Activated B cell treated with CpG ODN at 0.5 μM for 24 hours (primary cell): ENCODE data around the gene C1orf56. TPM values are rescaled to one million over a fixed set of nuclear protein-coding genes. Genes with fewer than 3 reads are reported as not detected.
A peak's percentile ranks its signal among the peaks of the same experiment; 100 is the strongest.

Source experiments
- ATAC-seq: fragments of 200-7000 bp; cut with Tn5 transposase; one replicate; pipeline ENCODE4 v1.10.0; 2021; ENCODE audit warnings: low read depth, mild to moderate bottlenecking, moderate library complexity
- CTCF ChIA-PET: fragments of 350-600 bp; sonication (Branson Sonifier 250); formaldehyde crosslinking; loops from one replicate; lab custom pipeline; 2021; ENCODE audit warnings: antibody characterized with exemption; lab: Charles Lee
- POLR2A ChIA-PET: fragments of 350-600 bp; sonication (Branson Sonifier 250); formaldehyde crosslinking; loops from one replicate; lab custom pipeline; 2021; ENCODE audit warnings: antibody characterized with exemption; lab: Charles Lee
- DNase-seq: peaks from one replicate; pipeline ENCODE4 v3.0.0; 2022
- H3K27ac Mint-ChIP-seq: one replicate; pipeline ENCODE4 v1.8.0; 2020; ENCODE audit warnings: mixed read lengths
- H3K27me3 Mint-ChIP-seq: one replicate; pipeline ENCODE4 v1.8.0; 2021; ENCODE audit warnings: mixed read lengths
- H3K36me3 Mint-ChIP-seq: one replicate; pipeline ENCODE4 v1.8.0; 2021; ENCODE audit warnings: low read depth, mixed read lengths
- H3K4me1 Mint-ChIP-seq: one replicate; pipeline ENCODE4 v1.8.0; 2021; ENCODE audit warnings: mixed read lengths
- H3K4me3 Mint-ChIP-seq: one replicate; pipeline ENCODE4 v1.8.0; 2020; ENCODE audit warnings: mild to moderate bottlenecking, mixed read lengths
- H3K9me3 Mint-ChIP-seq: one replicate; pipeline ENCODE4 v1.8.0; 2020; ENCODE audit warnings: mixed read lengths
- intact Hi-C: fragments of 100-400 bp; cut with micrococcal nuclease; formaldehyde crosslinking; loops from one replicate; pipeline ENCODE4 v1.15.1; 2024
- total RNA-seq: library from RNA; stranded (reverse); gene quantifications from 2 replicates; pipeline ENCODE4 v1.2.3, GENCODE V29; 2022
- TF ChIP-seq, protein P1 (sequence below): fragments of 200-600 bp; IDR thresholded peaks from one replicate; pipeline ENCODE4 v1.8.0; 2022; ENCODE audit warnings: antibody characterized with exemption, mild to moderate bottlenecking

C1orf56 gene
- total RNA-seq, 1 donor from 2014 or later: 2.5 TPM

- H3K27me3 Mint-ChIP-seq: no peaks in the 10 kb centered on the region
- CTCF ChIA-PET: interaction anchor here (0.6 to 2.6 kb wide), 7 partner anchors 8 to 447 kb away, joined by 3 to 19 read pairs (median 4); no protein-coding TSS in a partner anchor
- peaks cover 16% of the 10 kb centered on the region for H3K36me3 Mint-ChIP-seq
- H3K27ac Mint-ChIP-seq: peak within 1 kb of the TSS; percentile 93
- H3K9me3 Mint-ChIP-seq: no peaks in the 10 kb centered on the region
- peaks cover 68% of the 10 kb centered on the region for H3K4me1 Mint-ChIP-seq
- DNase-seq: peak; percentile 29
- H3K4me3 Mint-ChIP-seq: peak within 1 kb of the TSS; percentile 98
- intact Hi-C loops: loop anchor here (5.0 to 10.0 kb wide), 4 partner anchors 151 to 606 kb away; partner anchors contain the start of genes PSMD4, SNX27 and TNFAIP8L2
- peak; percentile 43 for ATAC-seq
- POLR2A ChIA-PET: interaction anchor here (1.0 to 1.9 kb wide), 11 partner anchors 10 to 643 kb away, joined by 3 to 8 read pairs (median 4); partner anchors contain the start of genes C1orf56, CDC42SE1, CERS2 and GABPB2
- TF ChIP-seq, protein P1, sequence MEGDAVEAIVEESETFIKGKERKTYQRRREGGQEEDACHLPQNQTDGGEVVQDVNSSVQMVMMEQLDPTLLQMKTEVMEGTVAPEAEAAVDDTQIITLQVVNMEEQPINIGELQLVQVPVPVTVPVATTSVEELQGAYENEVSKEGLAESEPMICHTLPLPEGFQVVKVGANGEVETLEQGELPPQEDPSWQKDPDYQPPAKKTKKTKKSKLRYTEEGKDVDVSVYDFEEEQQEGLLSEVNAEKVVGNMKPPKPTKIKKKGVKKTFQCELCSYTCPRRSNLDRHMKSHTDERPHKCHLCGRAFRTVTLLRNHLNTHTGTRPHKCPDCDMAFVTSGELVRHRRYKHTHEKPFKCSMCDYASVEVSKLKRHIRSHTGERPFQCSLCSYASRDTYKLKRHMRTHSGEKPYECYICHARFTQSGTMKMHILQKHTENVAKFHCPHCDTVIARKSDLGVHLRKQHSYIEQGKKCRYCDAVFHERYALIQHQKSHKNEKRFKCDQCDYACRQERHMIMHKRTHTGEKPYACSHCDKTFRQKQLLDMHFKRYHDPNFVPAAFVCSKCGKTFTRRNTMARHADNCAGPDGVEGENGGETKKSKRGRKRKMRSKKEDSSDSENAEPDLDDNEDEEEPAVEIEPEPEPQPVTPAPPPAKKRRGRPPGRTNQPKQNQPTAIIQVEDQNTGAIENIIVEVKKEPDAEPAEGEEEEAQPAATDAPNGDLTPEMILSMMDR: no peak
Observed at GRCh38 chr1:151006327-151007052, 41.1 kb upstream of the C1orf56 start, which contains the start of gene MINDY1. Gene MINDY1 (minus strand): TSS chr1:151006902. CDS start chr1:151002617, 4,285 bp downstream.

DNA sequence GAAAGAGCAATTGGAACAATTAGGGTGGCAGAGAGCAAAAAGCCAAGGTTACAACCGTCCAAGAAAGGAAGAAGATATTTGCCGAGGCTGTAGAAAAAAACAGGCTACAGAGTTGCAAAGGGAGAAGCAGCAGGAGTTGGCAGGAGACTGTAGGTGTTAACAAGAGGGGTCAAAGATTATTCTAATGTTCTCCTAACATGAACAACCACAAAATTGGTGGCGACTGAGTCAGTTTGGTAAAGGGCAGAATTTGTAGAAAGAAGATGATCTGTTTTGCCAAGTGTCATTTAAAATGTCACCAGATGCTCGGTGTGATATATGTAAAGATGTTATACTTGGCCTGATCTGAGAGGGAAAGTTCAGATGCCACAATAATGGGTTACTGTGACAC is 39.7 kb upstream of the C1orf56 start:
- Mint-ChIP-seq H3K36me3 (peaks cover 13% of the 10 kb centered on the region), H3K4me1 (peaks cover 69% of the 10 kb centered on the region), H3K27ac (peak overlapping the region; percentile 93), H3K27me3 (no peaks in the 10 kb centered on the region), H3K4me3 (peak overlapping the region; percentile 98), H3K9me3 (no peaks in the 10 kb centered on the region)
- TF ChIP-seq, protein P1: no peak
- ChIA-PET POLR2A (no interaction called here), CTCF (no interaction called here)
- no peak for DNase-seq
- ATAC-seq: no peak
- intact Hi-C loops: loop anchor here (1.0 to 10.0 kb wide), 11 partner anchors 29 to 604 kb away; partner anchors contain the start of genes ARNT, CDC42SE1, PSMD4 and SETDB1

DNA sequence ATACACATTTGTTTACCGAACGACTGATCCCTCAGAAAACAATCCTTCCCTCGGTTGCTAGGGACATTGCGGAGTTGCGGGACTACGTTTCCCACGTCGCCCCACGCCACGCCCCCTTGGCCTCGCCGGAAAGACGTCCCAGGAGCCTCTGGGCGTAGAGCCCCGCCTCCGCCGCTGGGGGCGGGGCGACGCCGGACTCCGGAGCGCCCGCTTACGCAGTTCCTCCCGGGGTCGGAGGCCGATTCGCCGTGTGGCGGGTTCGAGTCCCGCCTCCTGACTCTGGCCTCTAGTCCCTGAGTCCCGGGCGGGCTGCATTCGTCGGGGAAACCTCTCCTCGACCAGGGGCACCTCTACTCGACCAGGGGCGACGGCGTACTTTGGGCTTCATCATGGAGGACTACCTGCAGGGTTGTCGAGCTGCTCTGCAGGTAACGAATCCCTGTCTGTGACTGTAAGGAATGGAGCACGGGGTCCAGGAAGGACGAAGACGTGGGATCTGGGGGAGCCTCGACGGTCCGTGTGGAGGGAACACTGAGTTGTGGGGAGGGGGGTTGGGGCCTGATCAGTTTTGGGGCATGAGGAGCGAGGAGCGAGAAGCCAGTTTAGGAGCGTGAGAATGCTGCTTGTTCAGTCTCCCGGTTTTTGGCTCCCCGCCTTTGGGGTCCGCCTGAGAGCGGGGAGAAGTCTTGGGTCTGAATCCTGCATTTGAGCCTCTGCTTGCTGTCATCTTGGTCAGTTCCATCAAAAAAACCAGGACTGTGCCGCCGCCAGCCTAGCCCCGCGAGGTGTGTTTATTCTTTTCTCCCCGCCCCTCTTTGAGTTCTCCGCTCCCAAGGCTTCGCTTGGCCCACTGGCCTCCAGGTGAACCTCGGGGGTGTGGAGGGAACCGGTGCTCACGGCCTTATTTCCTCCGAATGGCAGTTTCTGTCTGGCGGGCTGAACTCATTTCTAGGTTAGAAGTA is 39.0 kb upstream of the C1orf56 start, which contains the start of gene PRUNE1:
TSS of gene PRUNE1 (plus strand) at position 206 of the 962 bp plus-strand sequence. CDS start at position 390, 184 bp downstream.
- CTCF ChIA-PET: no interaction called here
- DNase-seq (peak; percentile 91), ATAC-seq (peak; percentile 94)
- POLR2A ChIA-PET: interaction anchor here (0.6 kb wide), 1 partner anchor 333 kb away, joined by 4 read pairs; no protein-coding TSS in a partner anchor
- Mint-ChIP-seq H3K27me3 (no peaks in the 10 kb centered on the region), H3K4me1 (peaks cover 67% of the 10 kb centered on the region), H3K27ac (peak within 1 kb of the TSS; percentile 93), H3K36me3 (peaks cover 16% of the 10 kb centered on the region), H3K9me3 (no peaks in the 10 kb centered on the region), H3K4me3 (peak within 1 kb of the TSS; percentile 98)
- intact Hi-C loops: loop anchor here (1.0 to 10.0 kb wide), 11 partner anchors 29 to 604 kb away; partner anchors contain the start of genes ARNT, CDC42SE1, PSMD4 and SETDB1
- TF ChIP-seq, protein P1: no peak

DNA sequence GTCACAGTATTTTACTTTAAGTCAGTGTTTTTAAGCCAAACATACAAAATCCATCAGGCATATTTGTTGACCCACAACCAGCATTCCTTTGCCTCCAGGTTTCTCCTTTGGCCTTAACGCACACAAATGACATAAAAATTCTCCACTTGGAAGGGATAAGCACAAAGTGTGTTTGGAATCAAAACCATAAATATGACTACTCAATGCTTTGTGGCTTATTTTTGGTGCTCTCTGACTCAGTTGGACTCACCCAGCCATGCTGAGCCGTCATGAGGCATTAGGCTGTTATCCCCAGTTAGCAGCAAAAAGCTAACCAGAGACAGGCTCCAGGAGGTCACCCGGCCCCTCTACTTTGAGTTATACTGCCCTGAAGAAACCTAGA is 38.4 kb upstream of the C1orf56 start:
- Mint-ChIP-seq H3K27me3 (no peaks in the 10 kb centered on the region), H3K27ac (peak overlapping the region; percentile 93), H3K9me3 (no peaks in the 10 kb centered on the region), H3K4me3 (peak overlapping the region; percentile 98), H3K4me1 (peaks cover 63% of the 10 kb centered on the region), H3K36me3 (peaks cover 18% of the 10 kb centered on the region)
- ChIA-PET POLR2A (no interaction called here), CTCF (interaction anchor here (0.6 kb wide), 1 partner anchor 52 kb away, joined by 3 read pairs; no protein-coding TSS in a partner anchor)
- TF ChIP-seq, protein P1: no peak
- DNase-seq (no peak), ATAC-seq (no peak)
- intact Hi-C loops: loop anchor here (2.0 to 10.0 kb wide), 7 partner anchors 40 to 603 kb away; partner anchors contain the start of genes CDC42SE1, PSMD4, SNX27 and TNFAIP8L2
